Trophoblast cell (in vitro differentiated cells and primary cell): ENCODE measurements around the gene EHD3.

Source experiments
- DNase-seq, 2 donors: peaks; one replicate each; pipeline ENCODE4 v3.0.0-alpha.2; 2016
- H2AFZ ChIP-seq: 2 replicates; pipeline ENCODE4 v1.6.1; 2013; ENCODE audit warnings: low read length, moderate library complexity, mild to moderate bottlenecking; ENCODE audit not compliant: insufficient read depth, poor library complexity
- H2AK5ac ChIP-seq: 2 replicates; pipeline ENCODE4 v1.6.1; 2013; ENCODE audit warnings: mild to moderate bottlenecking, low read length
- H2BK120ac ChIP-seq: 2 replicates; pipeline ENCODE4 v1.6.1; 2013; ENCODE audit warnings: low read length, mild to moderate bottlenecking, moderate library complexity; ENCODE audit not compliant: insufficient read depth, poor library complexity
- H2BK12ac ChIP-seq: 2 replicates; pipeline ENCODE4 v1.6.1; 2013; ENCODE audit warnings: mild to moderate bottlenecking, low read length, moderate library complexity
- H2BK5ac ChIP-seq: 2 replicates; pipeline ENCODE4 v1.6.1; 2013; ENCODE audit warnings: low read length, low read depth, moderate library complexity, mild to moderate bottlenecking; ENCODE audit not compliant: poor library complexity
- H3K14ac ChIP-seq: 2 replicates; pipeline ENCODE4 v1.6.1; 2013; ENCODE audit warnings: mild to moderate bottlenecking, low read length
- H3K18ac ChIP-seq: 2 replicates; pipeline ENCODE4 v1.6.1; 2013; ENCODE audit warnings: mild to moderate bottlenecking, low read length
- H3K23ac ChIP-seq: 2 replicates; pipeline ENCODE4 v1.6.1; 2013; ENCODE audit warnings: low read length
- H3K27ac ChIP-seq: 2 replicates; pipeline ENCODE4 v1.5.1; 2013; ENCODE audit warnings: low read depth, mild to moderate bottlenecking, inconsistent platforms, low read length, moderate library complexity
- H3K27me3 ChIP-seq: 2 replicates; pipeline ENCODE4 v1.6.1; 2013; ENCODE audit warnings: inconsistent platforms, mild to moderate bottlenecking, low read length, moderate library complexity; ENCODE audit not compliant: insufficient read depth
- H3K36me3 ChIP-seq, 2 experiments: 1 replicate in 1 of 2; 2 replicates in 1 of 2; pipeline ENCODE4 v1.6.1; 2013; ENCODE audit warnings: low read length in 2 of 2, mild to moderate bottlenecking in 2 of 2, moderate library complexity in 1 of 2; ENCODE audit not compliant: insufficient read depth in 2 of 2, control insufficient read depth in 1 of 2
- H3K4ac ChIP-seq: 2 replicates; pipeline ENCODE4 v1.6.1; 2013; ENCODE audit warnings: low read depth, mild to moderate bottlenecking, low read length, moderate library complexity
- H3K4me1 ChIP-seq, 2 experiments: 1 replicate in 1 of 2; 2 replicates in 1 of 2; pipeline ENCODE4 v1.6.1; 2013; ENCODE audit warnings: low read length in 2 of 2, mild to moderate bottlenecking in 2 of 2, moderate library complexity in 1 of 2; ENCODE audit not compliant: insufficient read depth in 2 of 2, control insufficient read depth in 1 of 2
- H3K4me2 ChIP-seq: 2 replicates; pipeline ENCODE4 v1.6.1; 2013; ENCODE audit warnings: inconsistent platforms, mild to moderate bottlenecking, low read length, moderate library complexity
- H3K4me3 ChIP-seq: 2 replicates; pipeline ENCODE4 v1.5.1; 2013; ENCODE audit warnings: mild to moderate bottlenecking, low read depth, low read length, inconsistent platforms
- H3K79me1 ChIP-seq: one replicate; pipeline ENCODE4 v1.6.1; 2013; ENCODE audit warnings: low read length
- H3K79me2 ChIP-seq: 2 replicates; pipeline ENCODE4 v1.6.1; 2013; ENCODE audit warnings: low read length, mild to moderate bottlenecking; ENCODE audit not compliant: control insufficient read depth, insufficient read depth, poor library complexity
- H3K9ac ChIP-seq: 2 replicates; pipeline ENCODE4 v1.6.1; 2013; ENCODE audit warnings: mild to moderate bottlenecking, low read length
- H3K9me3 ChIP-seq: 2 replicates; pipeline ENCODE4 v1.6.1; 2013; ENCODE audit warnings: low read depth, mild to moderate bottlenecking, control low read depth, inconsistent platforms, low read length; ENCODE audit not compliant: insufficient read depth
- H4K12ac ChIP-seq: 2 replicates; pipeline ENCODE4 v1.6.1; 2013; ENCODE audit warnings: low read depth, mild to moderate bottlenecking, low read length, moderate library complexity
- H4K8ac ChIP-seq: 2 replicates; pipeline ENCODE4 v1.6.1; 2013; ENCODE audit warnings: low read depth, mild to moderate bottlenecking, low read length, moderate library complexity
- H4K91ac ChIP-seq: one replicate; pipeline ENCODE4 v1.6.1; 2013; ENCODE audit warnings: low read depth, mild to moderate bottlenecking, low read length, moderate library complexity
- WGBS: extraction: QIAGEN DNeasy Blood & Tissue Kit; methylation state at CpG from one replicate; pipeline ENCODE4 v1.1.7; 2013; ENCODE audit warnings: missing lambda C conversion rate; ENCODE audit not compliant: insufficient read length, insufficient coverage; ENCODE audit errors: extremely low coverage; 5-methylcytosine and 5-hydroxymethylcytosine counted together

EHD3 gene

DNA sequence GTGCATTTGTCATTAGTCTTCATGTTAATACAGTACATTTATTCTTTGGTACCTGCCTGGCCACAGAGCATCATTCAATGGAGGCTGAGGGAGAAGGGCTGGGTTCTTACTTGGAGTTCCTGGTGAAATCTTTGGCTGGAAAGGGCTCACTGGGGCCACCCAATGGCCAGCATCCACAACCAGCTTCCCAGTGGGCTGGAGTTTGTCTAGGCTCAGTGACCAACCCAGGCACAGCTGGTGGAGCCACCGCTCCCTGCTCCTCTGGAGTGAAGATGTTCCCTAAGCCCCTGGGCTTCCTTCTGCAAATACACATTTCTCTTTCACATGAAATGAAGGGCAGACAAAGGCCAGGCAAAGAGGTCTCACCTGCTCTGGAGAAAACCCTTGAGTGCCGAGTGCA is 34.4 kb downstream of the EHD3 start:
- no peaks in the 10 kb centered on the region for H3K27me3 ChIP-seq
- H3K4me2 ChIP-seq = no peak overlapping the region
- no peak overlapping the region for H3K4me3 ChIP-seq
- H4K8ac ChIP-seq = no peak overlapping the region
- H3K9me3 ChIP-seq = no peaks in the 10 kb centered on the region
- peaks cover 34% of the 10 kb centered on the region for H3K79me1 ChIP-seq
- H3K27ac ChIP-seq = no peak overlapping the region
- no peak overlapping the region for H4K12ac ChIP-seq
- H4K91ac ChIP-seq = peak overlapping the region; percentile 41
- H3K14ac ChIP-seq = peak overlapping the region; percentile 24
- peaks cover 3% of the 10 kb centered on the region for H3K79me2 ChIP-seq
- H3K4ac ChIP-seq = no peak overlapping the region
- no peak overlapping the region for H3K23ac ChIP-seq
- no peak for DNase-seq
- no peak overlapping the region for H3K18ac ChIP-seq
- H2BK120ac ChIP-seq = no peak overlapping the region
- H3K4me1 ChIP-seq = peaks cover 21 to 34% of the 10 kb centered on the region in 2 experiments
- peak overlapping the region; percentile 21 for H2BK12ac ChIP-seq
- no peak overlapping the region for H3K9ac ChIP-seq
- H2AK5ac ChIP-seq = peak overlapping the region; percentile 33
- no peak overlapping the region for H2BK5ac ChIP-seq
- no CpG with 5 or more reads among the region's 2 CpGs for WGBS
- H2AFZ ChIP-seq = no peak overlapping the region
- peaks cover 17 to 21% of the 10 kb centered on the region in 2 experiments for H3K36me3 ChIP-seq

GRCh38 chr2:31269087-31269486 is 35.1 kb downstream of the EHD3 start:
- H4K91ac ChIP-seq = peak overlapping the region; percentile 64
- peak overlapping the region; percentile 52 for H2BK120ac ChIP-seq
- no peak overlapping the region for H2AK5ac ChIP-seq
- peaks cover 21 to 34% of the 10 kb centered on the region in 2 experiments for H3K4me1 ChIP-seq
- no peak overlapping the region for H3K9ac ChIP-seq
- peak overlapping the region; percentile 15 for H4K8ac ChIP-seq
- H2BK12ac ChIP-seq = peak overlapping the region; percentile 25
- H4K12ac ChIP-seq = no peak overlapping the region
- peaks cover 3% of the 10 kb centered on the region for H3K79me2 ChIP-seq
- peaks cover 34% of the 10 kb centered on the region for H3K79me1 ChIP-seq
- no CpG with 5 or more reads among the region's 4 CpGs for WGBS
- no peaks in the 10 kb centered on the region for H3K27me3 ChIP-seq
- no peak overlapping the region for H3K4me2 ChIP-seq
- H2BK5ac ChIP-seq = no peak overlapping the region
- H3K18ac ChIP-seq = no peak overlapping the region
- peaks cover 17 to 21% of the 10 kb centered on the region in 2 experiments for H3K36me3 ChIP-seq
- peak overlapping the region; percentile 94 for H3K27ac ChIP-seq
- H3K14ac ChIP-seq = peak overlapping the region; percentile 18
- DNase-seq = peak; percentile 88 to 97
- no peak overlapping the region for H3K4me3 ChIP-seq
- no peak overlapping the region for H3K23ac ChIP-seq
- no peaks in the 10 kb centered on the region for H3K9me3 ChIP-seq
- no peak overlapping the region for H2AFZ ChIP-seq
- H3K4ac ChIP-seq = no peak overlapping the region

DNA sequence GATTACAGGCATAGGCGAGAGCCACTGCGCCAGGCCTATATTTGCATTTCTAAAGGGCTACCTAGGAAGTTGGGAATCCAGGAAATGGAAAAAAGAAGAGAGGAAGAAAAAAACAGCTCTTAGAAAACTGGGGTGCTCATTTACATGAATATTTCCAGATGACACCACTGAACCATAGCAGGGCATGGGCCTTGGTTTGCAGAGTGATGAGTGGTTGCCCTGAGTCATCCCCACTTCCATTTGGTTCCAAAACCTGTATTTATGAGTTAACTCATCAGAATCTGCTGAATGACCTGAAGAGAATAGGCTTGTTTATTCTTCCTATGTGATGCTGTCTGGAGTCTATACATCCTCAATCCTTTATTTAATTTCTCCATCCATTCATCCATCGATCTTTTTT is 36.2 kb downstream of the EHD3 start:
- peak overlapping the region; percentile 94 for H3K27ac ChIP-seq
- no peak overlapping the region for H3K18ac ChIP-seq
- H3K4me3 ChIP-seq = no peak overlapping the region
- no peak overlapping the region for H3K4ac ChIP-seq
- H3K79me2 ChIP-seq = peaks cover 3% of the 10 kb centered on the region
- no peak overlapping the region for H4K8ac ChIP-seq
- H3K9ac ChIP-seq = no peak overlapping the region
- no peak overlapping the region for H4K12ac ChIP-seq
- H3K9me3 ChIP-seq = no peaks in the 10 kb centered on the region
- H3K27me3 ChIP-seq = no peaks in the 10 kb centered on the region
- peaks cover 21 to 34% of the 10 kb centered on the region in 2 experiments for H3K4me1 ChIP-seq
- H3K4me2 ChIP-seq = no peak overlapping the region
- H3K79me1 ChIP-seq = peaks cover 36% of the 10 kb centered on the region
- no peak overlapping the region for H2AFZ ChIP-seq
- H2AK5ac ChIP-seq = no peak overlapping the region
- DNase-seq = peak in 1 of 2 donors; percentile 47
- H3K23ac ChIP-seq = no peak overlapping the region
- peak overlapping the region; percentile 64 for H4K91ac ChIP-seq
- no CpG with 5 or more reads among the region's 3 CpGs for WGBS
- H2BK5ac ChIP-seq = peak overlapping the region; percentile 55
- H2BK12ac ChIP-seq = peak overlapping the region; percentile 84
- peaks cover 17 to 21% of the 10 kb centered on the region in 2 experiments for H3K36me3 ChIP-seq
- no peak overlapping the region for H3K14ac ChIP-seq
- peak overlapping the region; percentile 52 for H2BK120ac ChIP-seq

- no peak overlapping the region for H3K18ac ChIP-seq
- no peak overlapping the region for H4K8ac ChIP-seq
- H3K4me1 ChIP-seq = peaks cover 21 to 34% of the 10 kb centered on the region in 2 experiments
- H3K14ac ChIP-seq = no peak overlapping the region
- H3K36me3 ChIP-seq = peaks cover 17 to 20% of the 10 kb centered on the region in 2 experiments
- peaks cover 3% of the 10 kb centered on the region for H3K79me2 ChIP-seq
- H2BK5ac ChIP-seq = peak overlapping the region; percentile 86
- H2BK12ac ChIP-seq = no peak overlapping the region
- H4K12ac ChIP-seq = no peak overlapping the region
- H3K9me3 ChIP-seq = no peaks in the 10 kb centered on the region
- peak overlapping the region; percentile 94 for H3K27ac ChIP-seq
- no peak overlapping the region for H2BK120ac ChIP-seq
- H2AK5ac ChIP-seq = no peak overlapping the region
- no CpG with 5 or more reads among the region's 7 CpGs for WGBS
- no peaks in the 10 kb centered on the region for H3K27me3 ChIP-seq
- H2AFZ ChIP-seq = no peak overlapping the region
- H3K9ac ChIP-seq = no peak overlapping the region
- H3K4ac ChIP-seq = no peak overlapping the region
- H3K79me1 ChIP-seq = peaks cover 36% of the 10 kb centered on the region
- peak; percentile 88 to 99 for DNase-seq
- H4K91ac ChIP-seq = peak overlapping the region; percentile 88
- no peak overlapping the region for H3K4me2 ChIP-seq
- no peak overlapping the region for H3K4me3 ChIP-seq
- H3K23ac ChIP-seq = no peak overlapping the region
Measured at GRCh38 chr2:31270822-31271231, 36.9 kb downstream of the EHD3 start.
